Medulla oblongata (tissue), 1 donor: ENCODE data around the gene GSTP1.
A peak's percentile ranks its signal among the peaks of the same experiment; 100 is the strongest.
"Not testable (repeated sequence)": the region's sequence is repeated elsewhere in the genome, so short reads cannot be mapped to it uniquely, and the experiment has no call there.

Experiments
- DNase-seq: peaks from one replicate; pipeline ENCODE4 v3.0.0-alpha.2; 2015; ENCODE audit errors: extremely low spot score

Gene GSTP1

DNA sequence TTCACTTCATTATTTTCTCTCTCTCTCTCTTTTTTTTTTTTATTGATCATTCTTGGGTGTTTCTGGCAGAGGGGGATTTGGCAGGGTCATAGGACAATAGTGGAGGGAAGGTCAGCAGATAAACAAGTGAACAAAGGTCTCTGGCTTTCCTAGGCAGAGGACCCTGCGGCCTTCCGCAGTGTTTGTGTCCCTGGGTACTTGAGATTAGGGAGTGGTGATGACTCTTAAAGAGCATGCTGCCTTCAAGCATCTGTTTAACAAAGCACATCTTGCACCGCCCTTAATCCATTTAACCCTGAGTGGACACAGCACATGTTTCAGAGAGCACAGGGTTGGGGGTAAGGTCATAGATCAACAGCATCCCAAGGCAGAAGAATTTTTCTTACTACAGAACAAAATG, 13.8 kb downstream of the GSTP1 start:
- not testable (repeated sequence) for DNase-seq

DNA sequence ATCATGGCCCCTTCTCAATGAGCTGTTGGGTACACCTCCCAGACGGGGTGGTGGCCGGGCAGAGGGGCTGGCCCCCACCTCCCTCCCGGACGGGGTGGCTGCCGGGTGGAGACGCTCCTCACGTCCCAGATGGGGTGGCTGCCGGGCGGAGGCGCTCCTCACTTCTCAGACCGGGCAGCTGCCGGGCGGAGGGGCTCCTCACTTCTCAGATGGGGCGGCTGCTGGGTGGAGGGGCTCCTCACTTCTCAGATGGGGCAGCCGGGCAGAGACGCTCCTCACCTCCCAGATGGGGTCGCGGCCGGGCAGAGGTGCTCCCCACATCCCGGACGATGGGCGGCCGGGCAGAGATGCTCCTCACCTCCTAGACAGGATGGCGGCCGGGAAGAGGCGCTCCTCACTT, 14.4 kb downstream of the GSTP1 start:
- DNase-seq: not testable (repeated sequence)

DNA sequence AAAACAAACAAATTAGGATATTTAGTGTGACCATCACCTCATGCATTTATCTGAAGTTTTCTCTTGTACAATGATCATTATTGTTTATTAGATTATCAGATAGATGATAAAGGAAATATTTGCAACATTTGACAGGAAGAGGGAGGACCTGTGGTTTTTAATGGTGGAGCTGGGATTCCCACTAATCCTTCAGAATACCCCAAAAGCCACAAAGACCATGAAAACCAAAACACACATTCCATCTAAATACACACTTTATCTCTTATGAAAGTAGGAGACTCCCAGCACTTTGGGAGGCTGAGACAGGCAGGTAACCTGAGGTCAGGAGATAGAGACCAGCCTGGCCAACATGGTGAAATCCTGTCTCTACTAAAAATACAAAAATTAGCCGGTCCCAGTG, 15.5 kb downstream of the GSTP1 start:
- DNase-seq: no peak

DNA sequence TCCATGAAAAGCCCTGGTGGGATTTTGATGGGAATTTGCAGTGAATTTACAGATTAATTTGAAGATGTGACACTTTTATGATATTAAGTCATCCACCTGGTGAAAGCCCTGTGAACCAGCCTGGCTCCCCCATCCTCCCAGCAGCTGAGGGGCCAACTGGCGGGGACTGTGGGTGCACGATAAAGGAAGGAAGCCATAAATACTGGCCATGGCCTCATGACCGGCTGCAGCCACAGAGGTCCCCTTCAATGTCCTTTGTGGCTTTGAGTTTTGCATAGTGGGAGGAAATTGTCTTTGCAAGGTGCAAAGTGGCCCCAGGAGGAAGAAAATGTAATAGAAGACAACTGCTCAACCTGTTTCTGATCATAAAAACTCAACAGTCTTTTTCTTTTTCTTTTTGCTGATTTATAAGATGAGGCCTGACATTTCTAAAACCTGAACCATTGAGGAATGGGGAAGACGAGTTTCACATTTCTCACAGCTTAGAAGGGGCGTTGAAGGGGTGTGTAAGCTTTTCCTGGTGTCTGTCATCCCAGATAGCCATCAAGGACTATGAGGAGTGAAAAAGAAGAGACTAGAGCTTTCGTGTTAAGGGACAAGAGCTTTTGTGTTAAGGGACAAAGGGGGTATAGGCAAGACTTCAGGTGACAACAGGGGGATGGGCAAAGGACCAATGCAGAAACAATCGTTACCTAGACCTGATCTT, 16.9 kb downstream of the GSTP1 start:
- no peak for DNase-seq

DNA sequence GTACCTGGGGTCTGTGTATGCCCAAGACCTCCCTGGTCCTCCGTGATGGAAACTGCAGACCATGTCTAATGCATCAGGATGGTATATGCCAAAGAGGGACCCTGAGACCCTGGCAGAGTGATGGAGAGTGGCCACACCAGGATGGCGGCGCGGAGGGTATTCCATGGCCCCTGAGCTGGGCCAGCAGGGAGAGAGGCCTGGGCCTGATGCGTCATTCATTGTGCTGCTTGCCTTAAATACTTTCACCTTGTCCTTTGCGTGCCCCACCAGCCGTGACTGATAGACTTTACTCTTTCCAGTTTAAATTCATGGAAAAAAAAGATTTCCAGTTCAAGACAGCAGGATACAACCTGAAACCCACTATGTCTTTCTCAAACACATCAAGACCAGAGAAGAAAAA, 17.5 kb downstream of the GSTP1 start:
- DNase-seq: no peak

DNA sequence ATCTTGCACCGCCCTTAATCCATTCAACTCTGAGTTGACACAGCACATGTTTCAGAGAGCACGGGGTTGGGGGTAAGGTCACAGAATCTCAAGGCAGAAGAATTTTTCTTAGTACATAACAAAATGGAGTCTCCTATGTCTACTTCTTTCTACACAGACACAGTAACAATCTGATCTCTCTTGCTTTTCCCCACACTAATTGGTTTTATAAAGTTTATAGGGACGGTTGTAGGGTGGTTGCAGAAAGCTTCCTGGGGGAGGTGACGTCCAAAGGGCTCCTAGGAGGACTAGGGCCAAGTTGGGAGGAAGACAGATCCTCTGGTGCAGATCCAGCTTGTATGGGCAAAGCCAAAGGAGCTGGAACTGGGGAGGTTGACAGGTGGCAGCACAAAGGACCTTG, 20.5 kb downstream of the GSTP1 start:
- not testable (repeated sequence) for DNase-seq

DNA sequence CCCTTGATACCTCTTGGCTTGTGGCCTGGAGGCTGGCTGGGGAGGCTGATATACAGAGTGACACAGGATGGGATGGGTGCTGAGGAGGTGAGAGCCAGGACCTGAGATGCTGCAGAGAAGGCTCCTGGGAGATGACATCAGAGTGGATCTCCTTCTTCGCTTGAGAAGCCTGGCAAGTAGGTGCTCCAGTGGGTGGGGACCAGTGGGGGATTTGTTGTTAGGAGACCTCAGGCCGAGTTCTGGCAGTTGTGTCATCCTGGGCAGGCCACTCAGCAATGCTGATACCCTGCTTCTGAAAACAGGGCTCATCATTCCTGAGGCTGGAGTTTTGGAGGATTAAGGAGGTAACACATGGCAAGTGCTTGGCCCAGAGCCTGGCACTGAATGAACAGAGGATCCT, 21.2 kb downstream of the GSTP1 start:
- DNase-seq: no peak

DNA sequence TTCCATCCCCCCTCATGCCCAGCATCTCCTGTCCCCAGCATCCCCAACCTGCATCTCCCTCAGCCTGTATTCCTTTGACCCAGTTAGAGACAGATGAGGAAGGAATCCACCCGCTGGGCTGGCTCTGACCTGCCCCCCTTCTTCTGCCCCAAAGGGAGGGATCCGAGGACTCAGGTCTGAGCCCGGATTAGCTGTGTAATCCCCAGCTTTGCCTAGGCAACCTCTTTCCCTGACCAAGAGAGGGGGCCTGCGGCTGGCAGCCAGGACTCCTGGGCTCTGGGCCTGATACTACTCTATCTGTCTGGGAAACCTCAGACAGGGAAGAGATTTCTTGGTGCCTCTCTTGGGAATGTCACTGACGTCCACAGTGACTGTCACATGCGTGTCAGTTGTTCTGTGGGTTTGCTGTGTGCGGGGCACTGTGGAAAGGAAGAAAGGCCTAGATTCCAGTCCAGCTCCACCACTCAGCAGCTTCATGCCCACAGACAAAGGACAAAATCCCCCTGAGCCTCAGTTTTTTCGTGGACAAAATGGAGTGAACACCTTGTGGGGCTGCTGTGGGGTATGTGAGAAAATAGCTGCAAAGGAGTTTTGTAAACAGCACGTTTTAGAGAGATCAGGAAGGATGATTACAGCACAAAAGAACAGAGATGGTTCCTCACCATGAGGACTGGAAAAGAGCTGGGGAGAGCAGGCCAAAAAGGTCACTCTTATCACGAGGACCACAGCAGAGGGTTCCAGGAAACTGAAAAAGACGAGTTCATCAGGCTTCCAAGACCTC, 21.8 kb downstream of the GSTP1 start:
- peak; percentile 50 for DNase-seq

DNA sequence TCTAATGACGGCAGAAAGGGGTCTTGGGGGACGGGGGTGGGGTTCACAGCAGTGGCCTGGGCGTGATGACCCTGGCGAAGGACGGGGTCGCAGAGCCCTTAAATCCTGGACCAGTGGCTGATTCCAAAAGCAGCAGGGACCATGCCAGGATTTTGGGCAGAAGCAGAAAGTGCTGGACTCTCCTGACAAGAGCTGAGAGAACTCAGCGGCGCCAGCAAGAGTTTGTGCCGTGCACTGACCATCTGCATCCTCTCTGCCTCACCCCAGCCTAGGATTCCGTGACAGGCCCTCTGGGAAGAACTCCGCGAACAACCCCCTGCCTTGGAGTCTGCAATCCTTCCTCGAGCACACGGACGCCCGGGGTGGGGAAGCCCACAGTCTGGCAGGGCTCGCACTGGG, 22.5 kb downstream of the GSTP1 start:
- no peak for DNase-seq

DNA sequence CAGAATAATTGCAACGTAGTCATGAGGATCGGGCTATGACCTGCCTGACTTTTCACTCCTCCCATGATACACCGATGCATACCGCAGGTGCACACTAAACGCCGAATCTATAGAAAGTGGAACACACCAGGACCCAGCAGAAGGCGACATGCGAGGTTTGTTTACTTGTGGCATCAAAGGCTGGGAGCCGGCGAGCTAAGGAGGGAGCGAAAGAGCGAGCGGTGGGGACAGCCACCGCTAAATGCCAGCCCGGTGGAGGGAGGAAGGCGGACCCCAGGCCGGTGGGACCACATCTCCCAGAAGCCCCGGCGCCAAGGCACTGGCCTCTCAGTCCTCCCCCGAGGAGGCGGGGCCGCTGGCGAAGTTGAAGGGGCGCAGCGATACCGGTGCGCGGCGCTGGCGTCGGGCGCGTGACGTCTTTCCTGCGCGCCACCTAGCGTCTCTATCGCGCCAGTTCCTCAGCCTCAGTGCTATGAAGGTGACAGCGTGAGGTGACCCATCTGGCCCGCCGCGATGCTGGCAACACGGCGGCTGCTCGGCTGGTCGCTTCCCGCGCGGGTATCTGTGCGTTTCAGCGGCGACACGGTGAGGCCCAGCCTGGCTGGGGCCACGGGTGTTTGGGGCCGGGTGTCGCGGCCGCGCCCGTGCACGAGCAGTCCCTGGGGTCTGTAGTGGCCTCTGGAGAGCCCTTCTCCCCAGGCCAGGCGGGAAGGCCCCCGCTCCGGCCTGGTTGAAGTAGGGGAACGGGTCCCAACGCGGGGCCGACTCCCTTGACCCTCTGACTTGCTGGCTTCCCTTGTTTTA, 23.1 kb downstream of the GSTP1 start, which contains the start of gene NDUFV1:
TSS of gene NDUFV1 (plus strand) at position 445 of the 804 bp plus-strand sequence. CDS start at position 514, 69 bp downstream.
- DNase-seq: peak; percentile 98

DNA sequence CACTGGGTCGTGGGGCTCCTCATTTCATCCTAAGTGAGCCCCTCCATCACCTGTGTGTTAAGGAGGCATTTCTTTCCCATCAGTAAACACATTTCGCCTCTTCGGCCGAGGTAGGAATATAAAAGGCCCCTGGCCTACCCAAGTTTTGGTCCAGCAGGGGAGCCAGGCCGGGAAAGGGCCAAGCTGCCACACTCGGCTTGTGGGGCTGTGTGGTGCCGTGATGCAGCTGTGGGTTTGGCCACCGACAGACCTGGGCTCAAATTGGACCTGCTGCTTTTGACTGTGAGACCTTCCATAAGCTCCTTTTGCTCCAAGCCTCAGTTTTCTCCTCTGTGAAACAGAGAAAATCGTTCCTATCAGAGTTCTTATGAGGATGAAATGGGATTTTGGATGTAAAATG, 23.9 kb downstream of the GSTP1 start:
- DNase-seq: no peak

DNA sequence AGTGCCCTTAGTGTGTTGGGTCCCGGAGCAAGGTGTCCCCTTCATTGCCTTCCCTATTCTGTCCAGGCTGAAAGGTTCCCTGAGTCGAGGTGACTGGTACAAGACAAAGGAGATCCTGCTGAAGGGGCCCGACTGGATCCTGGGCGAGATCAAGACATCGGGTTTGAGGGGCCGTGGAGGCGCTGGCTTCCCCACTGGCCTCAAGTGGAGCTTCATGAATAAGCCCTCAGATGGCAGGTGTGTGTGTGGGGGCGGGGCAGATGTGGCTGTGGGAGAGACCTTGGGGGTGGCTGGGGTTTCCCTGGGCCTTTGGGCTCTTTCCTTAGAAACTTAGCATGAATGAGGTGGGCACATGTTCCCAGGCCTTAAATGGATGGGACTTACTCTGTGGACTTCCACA, 24.9 kb downstream of the GSTP1 start:
- DNase-seq: no peak

DNA sequence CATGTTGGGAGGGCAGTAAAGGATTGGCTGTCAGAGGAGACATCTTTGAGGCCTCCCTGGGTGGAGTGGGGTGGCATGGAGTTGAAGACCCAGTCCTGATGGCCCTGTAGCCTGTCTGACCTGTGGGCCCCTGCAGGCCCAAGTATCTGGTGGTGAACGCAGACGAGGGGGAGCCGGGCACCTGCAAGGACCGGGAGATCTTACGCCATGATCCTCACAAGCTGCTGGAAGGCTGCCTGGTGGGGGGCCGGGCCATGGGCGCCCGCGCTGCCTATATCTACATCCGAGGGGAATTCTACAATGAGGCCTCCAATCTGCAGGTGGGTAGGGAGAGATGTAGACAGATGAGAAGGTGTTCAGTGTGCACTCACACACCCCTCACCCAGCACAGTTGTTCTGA, 25.7 kb downstream of the GSTP1 start:
- DNase-seq: no peak

DNA sequence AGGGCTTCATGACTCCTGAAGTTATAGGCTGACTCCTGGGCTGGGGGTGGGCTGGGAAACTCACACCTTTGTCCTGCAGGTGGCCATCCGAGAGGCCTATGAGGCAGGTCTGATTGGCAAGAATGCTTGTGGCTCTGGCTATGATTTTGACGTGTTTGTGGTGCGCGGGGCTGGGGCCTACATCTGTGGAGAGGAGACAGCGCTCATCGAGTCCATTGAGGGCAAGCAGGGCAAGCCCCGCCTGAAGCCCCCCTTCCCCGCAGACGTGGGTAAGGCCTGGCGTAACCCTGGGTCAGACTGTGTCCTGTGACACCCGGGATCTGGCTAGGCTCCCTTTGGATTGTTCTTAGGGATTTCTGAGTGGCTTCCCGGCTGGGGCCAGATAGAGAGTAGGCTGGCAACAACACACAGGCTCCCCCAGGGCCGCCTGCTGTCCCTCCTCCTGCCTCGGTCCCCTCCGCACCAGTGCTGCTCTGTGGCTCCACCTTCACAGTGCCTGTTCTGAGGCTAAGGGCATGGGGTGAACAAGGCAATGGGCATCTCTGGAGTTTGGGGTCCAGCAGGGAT, 26.8 kb downstream of the GSTP1 start:
- DNase-seq: no peak

DNA sequence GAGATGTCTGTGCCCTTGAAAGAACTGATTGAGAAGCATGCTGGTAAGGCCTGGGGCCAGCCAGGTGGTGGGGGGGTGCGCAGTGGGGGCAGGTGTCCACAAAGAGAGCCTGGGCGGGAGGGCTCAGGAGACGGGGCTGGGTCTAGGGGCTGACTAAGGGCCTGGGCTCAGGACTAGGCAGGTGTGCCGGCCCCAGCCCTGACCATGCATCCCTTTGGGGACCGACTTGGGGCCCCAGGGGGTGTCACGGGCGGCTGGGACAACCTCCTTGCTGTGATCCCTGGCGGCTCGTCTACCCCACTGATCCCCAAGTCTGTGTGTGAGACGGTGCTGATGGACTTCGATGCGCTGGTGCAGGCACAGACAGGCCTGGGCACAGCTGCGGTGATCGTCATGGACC, 27.6 kb downstream of the GSTP1 start:
- no peak for DNase-seq

DNA sequence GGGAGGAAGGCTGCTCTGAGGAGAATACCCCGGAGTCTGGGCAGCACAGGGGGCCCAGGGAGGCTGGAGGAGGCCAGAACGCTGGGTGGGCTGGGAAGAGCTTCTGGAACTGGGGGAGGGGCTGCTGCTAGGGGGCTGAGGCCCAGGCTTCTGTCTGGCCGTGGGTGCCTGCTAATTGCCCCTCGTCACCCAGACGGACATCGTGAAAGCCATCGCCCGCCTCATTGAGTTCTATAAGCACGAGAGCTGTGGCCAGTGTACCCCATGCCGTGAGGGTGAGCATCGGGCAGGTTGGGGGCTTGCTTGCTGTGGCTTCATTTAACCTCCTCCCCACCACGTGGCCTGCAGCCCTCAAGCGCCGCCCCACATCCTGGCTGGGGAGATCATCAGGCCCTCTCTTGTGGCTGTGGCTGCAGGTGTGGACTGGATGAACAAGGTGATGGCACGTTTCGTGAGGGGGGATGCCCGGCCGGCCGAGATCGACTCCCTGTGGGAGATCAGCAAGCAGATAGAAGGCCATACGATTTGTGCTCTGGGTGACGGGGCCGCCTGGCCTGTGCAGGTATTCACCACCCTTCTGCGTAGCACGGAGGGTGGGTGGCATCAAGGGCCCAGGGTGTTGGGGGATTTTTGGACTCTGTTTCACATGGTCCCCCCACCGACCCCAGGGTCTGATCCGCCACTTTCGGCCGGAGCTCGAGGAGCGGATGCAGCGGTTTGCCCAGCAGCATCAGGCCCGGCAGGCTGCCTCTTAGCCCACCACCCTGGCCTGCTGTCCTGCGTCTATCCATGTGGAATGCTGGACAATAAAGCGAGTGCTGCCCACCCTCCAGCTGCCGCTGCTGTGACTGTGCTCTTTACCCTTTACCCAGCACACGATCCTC, 28.3 kb downstream of the GSTP1 start:
- no peak for DNase-seq

DNA sequence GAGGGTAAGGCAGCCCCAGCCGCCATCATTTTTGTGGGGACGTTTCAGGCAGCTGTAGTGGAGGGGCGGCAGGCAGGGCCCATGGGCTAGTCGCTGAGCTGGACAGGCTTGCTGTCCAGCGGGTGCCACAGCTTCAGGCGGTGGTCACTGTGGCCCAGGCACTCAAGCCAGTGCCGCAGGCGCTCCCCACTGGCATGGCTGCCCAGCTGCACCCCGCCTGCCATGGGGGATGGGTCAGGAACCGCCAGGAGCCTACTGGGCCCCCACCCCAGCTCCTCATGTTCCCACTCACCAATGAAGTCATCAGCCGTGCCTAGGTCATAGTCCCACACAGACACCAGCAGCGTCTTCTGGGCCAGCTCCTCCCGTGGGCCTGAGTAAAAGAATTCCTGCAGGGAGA, 29.1 kb downstream of the GSTP1 start:
- DNase-seq: no peak

DNA sequence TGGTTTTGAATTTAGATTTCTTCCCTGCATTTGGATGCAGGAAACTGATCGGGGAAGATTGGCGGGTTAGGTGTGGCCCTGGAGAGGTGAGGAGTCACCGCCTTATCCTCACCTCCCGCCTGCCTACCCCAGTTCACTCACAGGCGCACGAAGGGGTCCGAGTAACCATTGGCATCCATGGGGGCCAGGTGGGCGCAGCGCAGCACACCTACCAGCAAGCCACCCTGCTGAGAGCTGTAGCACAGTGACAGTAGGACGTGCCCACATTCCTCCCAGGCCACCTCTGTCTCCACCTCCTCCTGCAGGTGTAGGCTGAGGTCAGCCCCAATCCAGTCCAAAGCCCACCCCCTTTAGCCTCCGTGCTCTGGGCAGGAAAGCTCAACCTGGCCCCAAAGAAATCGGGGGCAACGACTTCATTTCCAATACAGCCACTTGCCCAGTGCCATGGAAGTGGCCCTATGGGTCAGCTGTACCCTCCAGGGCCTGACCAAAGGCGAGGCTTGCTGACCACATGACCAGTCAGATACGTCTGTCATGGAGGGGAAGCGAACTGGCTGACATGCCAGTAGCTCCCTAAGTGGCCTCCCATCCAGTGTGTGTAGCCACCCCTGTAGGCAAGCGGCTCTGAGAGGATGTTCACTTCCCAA, 29.8 kb downstream of the GSTP1 start:
- no peak for DNase-seq

DNA sequence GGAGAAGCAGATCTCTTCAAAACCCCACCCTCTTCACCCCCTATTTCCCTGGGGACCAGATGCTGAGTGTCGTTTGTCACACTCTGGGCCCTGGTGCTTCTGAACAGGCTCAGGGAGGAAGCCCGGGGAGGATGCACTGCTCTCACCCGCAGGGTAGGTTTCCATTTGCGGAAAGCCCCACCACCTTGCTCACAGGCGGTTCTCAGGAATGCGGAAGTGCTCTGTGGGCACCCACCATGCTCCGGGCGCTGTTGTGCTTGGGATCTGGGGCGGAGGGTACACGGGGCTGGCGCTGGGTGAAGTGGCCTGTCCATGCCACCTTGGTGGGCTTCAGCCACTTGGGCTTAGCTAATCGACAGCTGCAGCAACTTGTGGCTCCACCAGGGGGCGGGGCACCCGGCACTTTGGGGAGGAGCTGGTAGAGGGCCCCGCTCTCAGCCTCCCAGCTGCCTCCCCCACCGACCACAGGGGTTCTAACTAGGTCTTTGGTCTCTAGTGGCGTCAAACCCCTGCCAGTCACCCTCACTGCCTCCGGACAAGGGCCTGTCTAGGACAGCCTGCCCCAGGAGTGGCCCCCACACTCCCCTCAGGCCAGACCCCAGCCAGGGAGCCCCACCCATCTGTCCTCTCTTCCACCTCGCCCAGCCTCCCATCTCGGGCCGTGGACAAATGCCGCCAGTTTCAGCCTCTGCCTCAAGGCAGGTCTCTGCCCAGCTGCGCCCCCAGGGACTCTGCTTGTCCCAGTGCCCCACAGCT, 30.5 kb downstream of the GSTP1 start:
- peak; percentile 30 for DNase-seq
